Activated naive CD8-positive, alpha-beta T cell treated with anti-CD3 and anti-CD28 coated beads for 36 hours (primary cell): Measurements from ENCODE around the gene ATP2B3. TPM values are rescaled to one million over a fixed set of nuclear protein-coding genes. Genes with fewer than 3 reads are reported as not detected.

Source experiments
- DNase-seq: peaks from one replicate; pipeline ENCODE4 v3.0.0; 2021
- H3K27ac Mint-ChIP-seq: one replicate; pipeline ENCODE4 v1.8.0; 2022; ENCODE audit warnings: mild to moderate bottlenecking, moderate library complexity, mixed read lengths
- H3K27me3 Mint-ChIP-seq: one replicate; pipeline ENCODE4 v1.8.0; 2022; ENCODE audit warnings: mild to moderate bottlenecking, mixed read lengths
- H3K36me3 Mint-ChIP-seq: one replicate; pipeline ENCODE4 v1.8.0; 2021; ENCODE audit warnings: mild to moderate bottlenecking, mixed read lengths
- H3K4me1 Mint-ChIP-seq: one replicate; pipeline ENCODE4 v1.8.0; 2021; ENCODE audit warnings: mixed read lengths
- H3K4me3 Mint-ChIP-seq: one replicate; pipeline ENCODE4 v1.8.0; 2022; ENCODE audit warnings: mild to moderate bottlenecking, moderate library complexity, mixed read lengths
- H3K9me3 Mint-ChIP-seq: one replicate; pipeline ENCODE4 v1.8.0; 2022; ENCODE audit warnings: mixed read lengths
- total RNA-seq, 2 experiments: library from RNA; stranded (reverse); gene quantifications; one replicate each; pipeline ENCODE4 v1.2.3, GENCODE V29; 2021

The ATP2B3 gene
- not detected for total RNA-seq

DNA sequence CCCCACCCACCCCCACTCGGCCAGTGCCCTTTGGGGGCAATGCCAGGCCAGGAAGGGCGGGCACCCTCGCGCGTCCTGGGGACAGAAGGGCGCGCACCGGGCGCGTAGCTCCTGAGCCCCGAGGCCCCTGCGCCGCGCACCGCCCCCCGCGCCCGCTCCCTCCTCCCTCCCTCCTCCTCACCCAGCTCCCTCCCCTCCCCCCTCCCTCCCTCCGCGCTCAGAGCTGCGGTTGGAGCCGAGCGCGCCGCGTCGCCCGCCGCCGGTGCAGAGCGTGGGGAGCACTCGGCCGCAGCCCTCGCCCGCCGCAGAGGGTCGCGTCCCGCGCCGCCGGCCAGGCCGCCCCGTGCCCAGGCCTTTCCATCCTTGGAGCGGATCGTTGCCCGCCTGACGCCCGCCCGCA is at the start of gene ATP2B3:
Gene ATP2B3, plus strand, starts transcription at position 220 of the 400 bp plus-strand sequence. CDS start 18,606 bp downstream, outside the sequence.
- Mint-ChIP-seq H3K27ac (no peak within 1 kb of the TSS), H3K27me3 (peaks cover 40% of the 10 kb centered on the region), H3K4me1 (no peaks in the 10 kb centered on the region), H3K36me3 (no peaks in the 10 kb centered on the region), H3K4me3 (no peak within 1 kb of the TSS), H3K9me3 (no peaks in the 10 kb centered on the region)
- DNase-seq, result no peak

- H3K27me3 Mint-ChIP-seq, result no peaks in the 10 kb centered on the region
- peaks cover 4% of the 10 kb centered on the region for H3K36me3 Mint-ChIP-seq
- H3K9me3 Mint-ChIP-seq, result no peaks in the 10 kb centered on the region
- H3K4me1 Mint-ChIP-seq, result peaks cover 6% of the 10 kb centered on the region
- H3K4me3 Mint-ChIP-seq, result no peak overlapping the region
- H3K27ac Mint-ChIP-seq, result no peak overlapping the region
- DNase-seq, result no peak
Observed at GRCh38 chrX:153468008-153468580, 49.3 kb upstream of the ATP2B3 start.

GRCh38 chrX:153469811-153470410 is 47.5 kb upstream of the ATP2B3 start:
- H3K27ac Mint-ChIP-seq, result peak overlapping the region; percentile 82
- peak overlapping the region; percentile 83 for H3K4me3 Mint-ChIP-seq
- no peaks in the 10 kb centered on the region for H3K27me3 Mint-ChIP-seq
- H3K36me3 Mint-ChIP-seq, result peaks cover 4% of the 10 kb centered on the region
- DNase-seq, result peak; percentile 44
- H3K9me3 Mint-ChIP-seq, result no peaks in the 10 kb centered on the region
- peaks cover 6% of the 10 kb centered on the region for H3K4me1 Mint-ChIP-seq

DNA sequence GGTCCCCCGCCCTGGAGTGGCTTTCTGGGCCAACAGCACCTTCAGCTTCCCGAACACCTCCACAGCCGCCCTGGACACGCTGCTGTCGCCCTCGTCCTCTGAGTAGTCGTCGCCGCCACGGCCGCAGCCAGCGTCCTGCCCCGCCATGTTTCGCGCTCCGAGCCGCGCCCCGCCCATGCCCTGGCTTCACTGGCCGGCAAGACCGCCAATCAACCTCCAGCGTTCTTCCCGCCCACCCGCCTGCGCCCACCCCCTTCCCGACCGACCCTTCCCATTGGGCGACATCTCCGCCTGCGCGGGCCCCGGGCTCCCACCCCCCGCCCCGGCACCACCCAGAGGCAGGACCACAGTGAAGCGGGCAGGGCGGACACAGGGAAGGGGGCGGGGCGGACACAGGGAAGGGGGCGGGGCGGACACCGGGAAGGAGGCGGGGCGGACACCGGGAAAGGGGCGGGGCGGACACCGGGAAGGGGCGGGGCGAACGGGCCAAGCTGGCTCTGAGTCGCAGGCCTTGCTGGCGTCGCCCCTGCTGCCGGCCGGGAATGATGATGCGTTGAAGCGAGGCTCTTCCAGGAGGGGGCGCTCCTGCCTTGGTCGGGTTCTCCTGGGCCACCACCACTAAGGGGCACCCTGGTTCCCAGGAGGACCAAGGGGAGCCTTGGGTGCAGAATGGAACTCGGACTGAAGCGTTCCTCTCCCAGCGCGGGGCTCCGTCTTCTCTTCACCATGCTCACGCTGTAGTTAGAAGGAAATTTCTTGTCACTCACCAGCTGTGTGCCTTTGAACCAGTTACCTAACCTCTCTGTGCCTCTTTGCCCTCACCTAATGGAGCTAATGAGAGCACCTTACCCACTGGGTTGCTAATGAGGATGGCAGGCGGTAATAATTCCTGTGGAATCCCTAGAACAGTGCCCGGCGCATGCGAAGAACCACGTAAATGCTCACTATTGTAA is 46.8 kb upstream of the ATP2B3 start, which contains the start of gene HAUS7:
Gene HAUS7, minus strand, starts transcription at position 166 of the 953 bp plus-strand sequence. Its CDS starts 19 bp downstream, at position 147.
- peak within 1 kb of the TSS; percentile 83 for H3K4me3 Mint-ChIP-seq
- peaks cover 6% of the 10 kb centered on the region for H3K4me1 Mint-ChIP-seq
- H3K27me3 Mint-ChIP-seq, result no peaks in the 10 kb centered on the region
- DNase-seq, result peak; percentile 85
- H3K27ac Mint-ChIP-seq, result peak within 1 kb of the TSS; percentile 82
- H3K36me3 Mint-ChIP-seq, result peaks cover 4% of the 10 kb centered on the region
- H3K9me3 Mint-ChIP-seq, result no peaks in the 10 kb centered on the region

DNA sequence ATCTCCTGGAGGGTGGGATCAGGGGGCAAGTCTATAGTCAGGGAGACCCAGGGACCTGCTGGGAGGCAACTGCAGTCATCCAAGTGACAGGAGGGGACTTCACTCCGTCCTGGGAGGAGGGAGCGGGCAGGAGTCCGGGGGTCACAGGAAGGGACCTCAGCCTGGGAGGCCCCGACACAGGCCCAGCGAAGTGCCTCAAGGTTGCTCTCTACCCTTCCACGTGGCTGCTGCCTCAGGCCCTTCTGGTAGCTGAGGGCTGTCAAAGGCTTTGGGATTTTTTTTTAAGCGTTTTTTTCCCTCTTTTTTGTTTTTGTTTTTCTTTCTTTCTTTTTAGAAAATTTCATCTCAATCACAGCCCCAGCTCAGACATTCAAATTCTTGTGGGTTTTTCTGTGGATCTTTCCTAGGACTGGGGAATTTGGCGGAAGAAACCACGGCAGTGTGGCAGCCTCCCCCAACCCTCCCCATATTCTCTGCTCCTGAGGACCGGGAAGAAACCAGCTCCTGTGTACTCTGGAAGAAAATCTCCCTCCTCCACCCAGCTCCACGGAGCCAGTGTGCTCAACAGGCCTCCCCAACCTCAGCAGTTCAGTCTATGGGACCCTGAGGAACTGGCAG is 45.7 kb upstream of the ATP2B3 start:
- DNase-seq, result no peak
- H3K4me1 Mint-ChIP-seq, result peaks cover 6% of the 10 kb centered on the region
- H3K27me3 Mint-ChIP-seq, result no peaks in the 10 kb centered on the region
- no peak overlapping the region for H3K4me3 Mint-ChIP-seq
- H3K36me3 Mint-ChIP-seq, result peaks cover 4% of the 10 kb centered on the region
- no peaks in the 10 kb centered on the region for H3K9me3 Mint-ChIP-seq
- H3K27ac Mint-ChIP-seq, result no peak overlapping the region

DNA sequence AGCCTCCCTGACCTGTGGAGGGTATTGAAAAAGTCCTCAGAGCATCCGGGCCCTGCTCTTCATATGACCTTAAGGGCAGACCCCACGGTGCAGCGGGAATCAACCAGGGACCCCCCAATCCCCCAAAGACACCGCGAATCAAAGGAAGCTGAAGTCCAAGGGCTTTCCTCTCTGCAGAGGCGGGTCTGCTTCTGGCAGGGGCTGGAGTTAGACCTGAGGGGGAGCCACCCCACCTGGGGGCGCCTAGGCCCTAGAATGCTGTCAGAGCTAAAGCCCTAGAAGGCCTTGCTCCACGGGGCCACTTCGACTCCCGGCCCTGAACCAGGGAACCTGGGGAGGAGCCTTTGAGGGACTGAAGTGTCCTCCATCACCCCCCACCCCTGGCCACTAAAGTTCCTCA is 44.3 kb upstream of the ATP2B3 start:
- no peaks in the 10 kb centered on the region for H3K4me1 Mint-ChIP-seq
- no peaks in the 10 kb centered on the region for H3K27me3 Mint-ChIP-seq
- no peak overlapping the region for H3K27ac Mint-ChIP-seq
- DNase-seq, result no peak
- H3K36me3 Mint-ChIP-seq, result no peaks in the 10 kb centered on the region
- no peaks in the 10 kb centered on the region for H3K9me3 Mint-ChIP-seq
- H3K4me3 Mint-ChIP-seq, result no peak overlapping the region

DNA sequence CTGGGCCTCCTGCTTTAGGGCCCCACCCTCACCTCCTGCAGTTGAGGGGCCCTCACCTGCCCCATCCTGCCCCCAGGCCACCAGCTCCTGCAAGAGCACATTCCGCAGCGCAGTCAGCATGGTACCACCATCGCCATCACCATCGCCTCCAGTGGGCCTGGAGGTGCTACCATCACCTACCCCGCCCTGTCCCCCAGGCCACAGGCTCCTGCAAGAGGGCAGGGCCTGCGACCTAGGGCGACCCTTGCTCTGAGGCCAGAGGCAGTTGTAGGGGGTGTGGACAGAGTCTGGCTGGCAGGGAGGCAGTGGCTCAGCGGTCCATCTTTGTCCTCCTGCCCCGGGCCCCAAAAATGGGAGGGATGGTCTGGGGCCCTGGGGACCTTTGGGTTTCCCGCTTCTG is 43.2 kb upstream of the ATP2B3 start:
- no peak overlapping the region for H3K27ac Mint-ChIP-seq
- H3K4me3 Mint-ChIP-seq, result no peak overlapping the region
- H3K4me1 Mint-ChIP-seq, result no peaks in the 10 kb centered on the region
- no peaks in the 10 kb centered on the region for H3K27me3 Mint-ChIP-seq
- no peaks in the 10 kb centered on the region for H3K36me3 Mint-ChIP-seq
- H3K9me3 Mint-ChIP-seq, result no peaks in the 10 kb centered on the region
- no peak for DNase-seq

- Mint-ChIP-seq H3K4me3 (no peak overlapping the region), H3K27ac (no peak overlapping the region), H3K4me1 (no peaks in the 10 kb centered on the region), H3K27me3 (no peaks in the 10 kb centered on the region), H3K36me3 (no peaks in the 10 kb centered on the region), H3K9me3 (no peaks in the 10 kb centered on the region)
- peak; percentile 50 for DNase-seq
Observed at GRCh38 chrX:153474718-153475117, 42.7 kb upstream of the ATP2B3 start.

GRCh38 chrX:153475271-153475670 is 42.2 kb upstream of the ATP2B3 start:
- Mint-ChIP-seq H3K36me3 (no peaks in the 10 kb centered on the region), H3K27me3 (no peaks in the 10 kb centered on the region), H3K4me1 (no peaks in the 10 kb centered on the region), H3K9me3 (no peaks in the 10 kb centered on the region), H3K4me3 (no peak overlapping the region), H3K27ac (no peak overlapping the region)
- DNase-seq, result no peak

DNA sequence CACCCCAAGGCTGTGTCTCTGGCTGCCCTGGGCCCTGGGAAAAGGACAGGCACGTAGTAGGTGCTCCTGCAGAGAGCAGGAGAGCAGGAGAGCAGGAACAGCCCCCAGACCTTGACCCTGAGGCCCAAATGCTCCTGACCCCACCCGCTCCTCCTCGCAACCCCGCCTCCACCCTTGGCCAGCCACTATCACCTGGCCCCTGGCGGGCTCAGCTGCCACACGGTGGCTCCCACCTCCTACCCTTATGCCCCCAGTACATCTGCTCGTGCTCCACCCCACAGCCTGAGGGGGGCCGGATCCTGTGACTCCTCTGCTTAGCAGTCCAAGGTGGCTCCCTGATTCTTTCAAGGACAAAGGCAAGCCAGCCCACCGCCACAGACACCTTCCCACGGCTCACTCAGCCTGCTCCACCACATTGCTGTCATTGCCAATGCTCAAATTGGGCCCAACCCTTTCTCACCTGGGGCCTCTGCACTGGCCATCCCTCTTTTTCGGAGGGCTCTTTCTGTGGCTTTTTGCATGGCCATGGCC is 41.6 kb upstream of the ATP2B3 start:
- Mint-ChIP-seq H3K4me1 (no peaks in the 10 kb centered on the region), H3K36me3 (no peaks in the 10 kb centered on the region)

GRCh38 chrX:153476666-153477363 is 40.6 kb upstream of the ATP2B3 start:
- Mint-ChIP-seq H3K27me3 (no peaks in the 10 kb centered on the region), H3K36me3 (no peaks in the 10 kb centered on the region), H3K27ac (no peak overlapping the region), H3K4me3 (no peak overlapping the region), H3K4me1 (no peaks in the 10 kb centered on the region), H3K9me3 (no peaks in the 10 kb centered on the region)
- DNase-seq, result no peak

More for the DNA sequence above, 41.6 kb upstream of the ATP2B3 start:
- Mint-ChIP-seq H3K4me3 (no peak overlapping the region), H3K9me3 (no peaks in the 10 kb centered on the region), H3K27me3 (no peaks in the 10 kb centered on the region), H3K27ac (no peak overlapping the region)
- no peak for DNase-seq

- Mint-ChIP-seq H3K4me3 (no peak overlapping the region), H3K36me3 (no peaks in the 10 kb centered on the region), H3K9me3 (no peaks in the 10 kb centered on the region), H3K27me3 (no peaks in the 10 kb centered on the region), H3K4me1 (no peaks in the 10 kb centered on the region), H3K27ac (no peak overlapping the region)
- DNase-seq, result no peak
Observed at GRCh38 chrX:153477364-153477857, 40.0 kb upstream of the ATP2B3 start.

- H3K9me3 Mint-ChIP-seq, result no peaks in the 10 kb centered on the region
- H3K4me1 Mint-ChIP-seq, result no peaks in the 10 kb centered on the region
- H3K27ac Mint-ChIP-seq, result no peak overlapping the region
- H3K36me3 Mint-ChIP-seq, result no peaks in the 10 kb centered on the region
- DNase-seq, result no peak
- H3K4me3 Mint-ChIP-seq, result no peak overlapping the region
- no peaks in the 10 kb centered on the region for H3K27me3 Mint-ChIP-seq
Observed at GRCh38 chrX:153477901-153478300, 39.5 kb upstream of the ATP2B3 start.

DNA sequence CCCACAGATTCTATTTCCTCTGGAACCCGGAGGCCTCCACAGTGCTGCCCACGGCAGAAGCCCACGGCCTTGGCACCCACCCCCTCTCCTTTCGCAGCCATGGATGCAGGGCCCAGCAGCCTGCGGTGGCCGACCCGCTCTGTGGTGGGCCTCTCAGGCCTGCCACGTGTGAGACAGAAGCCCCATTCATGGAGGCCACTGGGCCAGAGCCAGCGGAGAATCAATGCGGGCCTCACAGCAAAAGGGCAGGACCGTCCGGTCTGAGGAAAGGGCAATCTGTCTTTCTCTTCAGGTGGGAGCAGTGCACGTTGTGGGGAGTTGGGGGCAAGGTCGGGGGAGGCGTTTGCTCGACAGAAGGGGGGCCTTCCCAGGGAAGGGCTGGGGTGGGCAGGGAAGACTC is 38.7 kb upstream of the ATP2B3 start:
- H3K9me3 Mint-ChIP-seq, result no peaks in the 10 kb centered on the region
- no peaks in the 10 kb centered on the region for H3K36me3 Mint-ChIP-seq
- DNase-seq, result no peak
- H3K27me3 Mint-ChIP-seq, result no peaks in the 10 kb centered on the region
- H3K4me1 Mint-ChIP-seq, result no peaks in the 10 kb centered on the region
- no peak overlapping the region for H3K27ac Mint-ChIP-seq
- no peak overlapping the region for H3K4me3 Mint-ChIP-seq
